ENCODE results near the gene COLQ.

COLQ gene

GRCh38 chr3:15438983-15439382, 82.5 kb downstream of the COLQ start:
- Histone ChIP-seq H3K27ac (ENCODE audit: low read depth, low read length) (no peak overlapping the region), H3K36me3 (ENCODE audit: control insufficient read depth in 5 of 5, insufficient read depth in 5 of 5, low read length in 5 of 5) (peaks cover 47 to 94% (median 81%) of the 10 kb centered on the region in 5 donors), H3K4me3 (ENCODE audit: low read depth in 1 of 5, low read length in 5 of 5) (no peak overlapping the region)

GRCh38 chr3:15436246-15436645, 85.3 kb downstream of the COLQ start:
- H3K27me3 ChIP-seq (ENCODE audit: control insufficient read depth in 5 of 5, insufficient read depth in 4 of 5, low read length in 5 of 5) = no peaks in the 10 kb centered on the region
- H3K9me3 ChIP-seq (ENCODE audit: control insufficient read depth in 5 of 5, low read length in 5 of 5) = no peaks in the 10 kb centered on the region
- H3K9ac ChIP-seq (ENCODE audit: low read length in 5 of 5) = no peak overlapping the region
- peaks cover 56 to 93% (median 83%) of the 10 kb centered on the region in 5 donors for H3K36me3 ChIP-seq (ENCODE audit: control insufficient read depth in 5 of 5, insufficient read depth in 5 of 5, low read length in 5 of 5)
- no peak overlapping the region for H3K4me3 ChIP-seq (ENCODE audit: low read depth in 1 of 5, low read length in 5 of 5)
- peaks cover 0 to 2% (median 0%) of the 10 kb centered on the region in 5 donors for H3K4me1 ChIP-seq (ENCODE audit: control insufficient read depth in 5 of 5, insufficient read depth in 5 of 5, low read length in 5 of 5)
- H3K27ac ChIP-seq (ENCODE audit: low read depth, low read length) = no peak overlapping the region

More at GRCh38 chr3:15438983-15439382, 82.5 kb downstream of the COLQ start:
- Histone ChIP-seq H3K27me3 (ENCODE audit: control insufficient read depth in 5 of 5, insufficient read depth in 4 of 5, low read length in 5 of 5) (no peaks in the 10 kb centered on the region), H3K9me3 (ENCODE audit: control insufficient read depth in 5 of 5, low read length in 5 of 5) (no peaks in the 10 kb centered on the region), H3K4me1 (ENCODE audit: control insufficient read depth in 5 of 5, insufficient read depth in 5 of 5, low read length in 5 of 5) (no peaks in the 10 kb centered on the region), H3K9ac (ENCODE audit: low read length in 5 of 5) (no peak overlapping the region)

- Histone ChIP-seq H3K9ac (ENCODE audit: low read length in 5 of 5) (no peak overlapping the region), H3K4me3 (ENCODE audit: low read depth in 1 of 5, low read length in 5 of 5) (no peak overlapping the region), H3K27me3 (ENCODE audit: control insufficient read depth in 5 of 5, insufficient read depth in 4 of 5, low read length in 5 of 5) (no peaks in the 10 kb centered on the region), H3K9me3 (ENCODE audit: control insufficient read depth in 5 of 5, low read length in 5 of 5) (no peaks in the 10 kb centered on the region), H3K4me1 (ENCODE audit: control insufficient read depth in 5 of 5, insufficient read depth in 5 of 5, low read length in 5 of 5) (peaks cover 0 to 7% (median 0%) of the 10 kb centered on the region in 5 donors), H3K27ac (ENCODE audit: low read depth, low read length) (no peak overlapping the region), H3K36me3 (ENCODE audit: control insufficient read depth in 5 of 5, insufficient read depth in 5 of 5, low read length in 5 of 5) (peaks cover 50 to 87% (median 72%) of the 10 kb centered on the region in 5 donors)
Measured at GRCh38 chr3:15434756-15435155, 86.8 kb downstream of the COLQ start.

- Histone ChIP-seq H3K9ac (ENCODE audit: low read length in 5 of 5) (no peak overlapping the region), H3K36me3 (ENCODE audit: control insufficient read depth in 5 of 5, insufficient read depth in 5 of 5, low read length in 5 of 5) (peaks cover 42 to 75% (median 65%) of the 10 kb centered on the region in 5 donors), H3K4me1 (ENCODE audit: control insufficient read depth in 5 of 5, insufficient read depth in 5 of 5, low read length in 5 of 5) (peaks cover 2 to 17% (median 10%) of the 10 kb centered on the region in 5 donors), H3K27ac (ENCODE audit: low read depth, low read length) (no peak overlapping the region), H3K4me3 (ENCODE audit: low read depth in 1 of 5, low read length in 5 of 5) (no peak overlapping the region), H3K27me3 (ENCODE audit: control insufficient read depth in 5 of 5, insufficient read depth in 4 of 5, low read length in 5 of 5) (no peaks in the 10 kb centered on the region), H3K9me3 (ENCODE audit: control insufficient read depth in 5 of 5, low read length in 5 of 5) (no peaks in the 10 kb centered on the region)
Measured at GRCh38 chr3:15433531-15433930, 88.0 kb downstream of the COLQ start.

GRCh38 chr3:15431256-15431837, 90.2 kb downstream of the COLQ start:
- Histone ChIP-seq H3K27me3 (ENCODE audit: control insufficient read depth in 5 of 5, insufficient read depth in 4 of 5, low read length in 5 of 5) (no peaks in the 10 kb centered on the region), H3K27ac (ENCODE audit: low read depth, low read length) (no peak overlapping the region), H3K9me3 (ENCODE audit: control insufficient read depth in 5 of 5, low read length in 5 of 5) (no peaks in the 10 kb centered on the region), H3K9ac (ENCODE audit: low read length in 5 of 5) (peak overlapping the region in 1 of 5 donors; percentile 13), H3K4me3 (ENCODE audit: low read depth in 1 of 5, low read length in 5 of 5) (no peak overlapping the region), H3K4me1 (ENCODE audit: control insufficient read depth in 5 of 5, insufficient read depth in 5 of 5, low read length in 5 of 5) (peaks cover 2 to 33% (median 26%) of the 10 kb centered on the region in 5 donors), H3K36me3 (ENCODE audit: control insufficient read depth in 5 of 5, insufficient read depth in 5 of 5, low read length in 5 of 5) (peaks cover 30 to 54% (median 49%) of the 10 kb centered on the region in 5 donors)

GRCh38 chr3:15430624-15431023, 90.9 kb downstream of the COLQ start:
- no peaks in the 10 kb centered on the region for H3K27me3 ChIP-seq (ENCODE audit: control insufficient read depth in 5 of 5, insufficient read depth in 4 of 5, low read length in 5 of 5)
- H3K36me3 ChIP-seq (ENCODE audit: control insufficient read depth in 5 of 5, insufficient read depth in 5 of 5, low read length in 5 of 5) = peaks cover 25 to 47% (median 41%) of the 10 kb centered on the region in 5 donors
- peak overlapping the region in 1 of 5 donors; percentile 20 for H3K9ac ChIP-seq (ENCODE audit: low read length in 5 of 5)
- no peak overlapping the region for H3K4me3 ChIP-seq (ENCODE audit: low read depth in 1 of 5, low read length in 5 of 5)
- peaks cover 2 to 37% (median 30%) of the 10 kb centered on the region in 5 donors for H3K4me1 ChIP-seq (ENCODE audit: control insufficient read depth in 5 of 5, insufficient read depth in 5 of 5, low read length in 5 of 5)
- no peak overlapping the region for H3K27ac ChIP-seq (ENCODE audit: low read depth, low read length)
- no peaks in the 10 kb centered on the region for H3K9me3 ChIP-seq (ENCODE audit: control insufficient read depth in 5 of 5, low read length in 5 of 5)

GRCh38 chr3:15429080-15429479, 92.4 kb downstream of the COLQ start:
- Histone ChIP-seq H3K9ac (ENCODE audit: low read length in 5 of 5) (peak overlapping the region in 2 of 5 donors; percentile 1 to 98), H3K9me3 (ENCODE audit: control insufficient read depth in 5 of 5, low read length in 5 of 5) (no peaks in the 10 kb centered on the region), H3K4me1 (ENCODE audit: control insufficient read depth in 5 of 5, insufficient read depth in 5 of 5, low read length in 5 of 5) (peaks cover 2 to 41% (median 30%) of the 10 kb centered on the region in 5 donors), H3K4me3 (ENCODE audit: low read depth in 1 of 5, low read length in 5 of 5) (peak overlapping the region; percentile 90 to 99 (median 98)), H3K36me3 (ENCODE audit: control insufficient read depth in 5 of 5, insufficient read depth in 5 of 5, low read length in 5 of 5) (peaks cover 12 to 34% (median 26%) of the 10 kb centered on the region in 5 donors), H3K27ac (ENCODE audit: low read depth, low read length) (no peak overlapping the region), H3K27me3 (ENCODE audit: control insufficient read depth in 5 of 5, insufficient read depth in 4 of 5, low read length in 5 of 5) (no peaks in the 10 kb centered on the region)

GRCh38 chr3:15428539-15428938, 93.0 kb downstream of the COLQ start:
- Histone ChIP-seq H3K4me3 (ENCODE audit: low read depth in 1 of 5, low read length in 5 of 5) (peak overlapping the region; percentile 90 to 99 (median 98)), H3K4me1 (ENCODE audit: control insufficient read depth in 5 of 5, insufficient read depth in 5 of 5, low read length in 5 of 5) (peaks cover 2 to 41% (median 30%) of the 10 kb centered on the region in 5 donors), H3K9me3 (ENCODE audit: control insufficient read depth in 5 of 5, low read length in 5 of 5) (no peaks in the 10 kb centered on the region), H3K27ac (ENCODE audit: low read depth, low read length) (peak overlapping the region; percentile 90), H3K36me3 (ENCODE audit: control insufficient read depth in 5 of 5, insufficient read depth in 5 of 5, low read length in 5 of 5) (peaks cover 7 to 33% (median 24%) of the 10 kb centered on the region in 5 donors), H3K9ac (ENCODE audit: low read length in 5 of 5) (peak overlapping the region; percentile 86 to 99 (median 98)), H3K27me3 (ENCODE audit: control insufficient read depth in 5 of 5, insufficient read depth in 4 of 5, low read length in 5 of 5) (no peaks in the 10 kb centered on the region)

- H3K9me3 ChIP-seq (ENCODE audit: control insufficient read depth in 5 of 5, low read length in 5 of 5) = no peaks in the 10 kb centered on the region
- H3K4me3 ChIP-seq (ENCODE audit: low read depth in 1 of 5, low read length in 5 of 5) = peak overlapping the region; percentile 90 to 99 (median 98)
- H3K27ac ChIP-seq (ENCODE audit: low read depth, low read length) = peak overlapping the region; percentile 90
- peak overlapping the region; percentile 86 to 99 (median 98) for H3K9ac ChIP-seq (ENCODE audit: low read length in 5 of 5)
- no peaks in the 10 kb centered on the region for H3K27me3 ChIP-seq (ENCODE audit: control insufficient read depth in 5 of 5, insufficient read depth in 4 of 5, low read length in 5 of 5)
- peaks cover 7 to 32% (median 19%) of the 10 kb centered on the region in 5 donors for H3K36me3 ChIP-seq (ENCODE audit: control insufficient read depth in 5 of 5, insufficient read depth in 5 of 5, low read length in 5 of 5)
- H3K4me1 ChIP-seq (ENCODE audit: control insufficient read depth in 5 of 5, insufficient read depth in 5 of 5, low read length in 5 of 5) = peaks cover 2 to 41% (median 30%) of the 10 kb centered on the region in 5 donors
Measured at GRCh38 chr3:15427981-15428380, 93.5 kb downstream of the COLQ start.

- H3K4me1 ChIP-seq (ENCODE audit: control insufficient read depth in 5 of 5, insufficient read depth in 5 of 5, low read length in 5 of 5) = peaks cover 2 to 41% (median 30%) of the 10 kb centered on the region in 5 donors
- no peaks in the 10 kb centered on the region for H3K9me3 ChIP-seq (ENCODE audit: control insufficient read depth in 5 of 5, low read length in 5 of 5)
- peak within 1 kb of the TSS; percentile 90 for H3K27ac ChIP-seq (ENCODE audit: low read depth, low read length)
- H3K27me3 ChIP-seq (ENCODE audit: control insufficient read depth in 5 of 5, insufficient read depth in 4 of 5, low read length in 5 of 5) = no peaks in the 10 kb centered on the region
- H3K36me3 ChIP-seq (ENCODE audit: control insufficient read depth in 5 of 5, insufficient read depth in 5 of 5, low read length in 5 of 5) = peaks cover 10 to 35% (median 19%) of the 10 kb centered on the region in 5 donors
- peak within 1 kb of the TSS; percentile 90 to 99 (median 98) for H3K4me3 ChIP-seq (ENCODE audit: low read depth in 1 of 5, low read length in 5 of 5)
- H3K9ac ChIP-seq (ENCODE audit: low read length in 5 of 5) = peak within 1 kb of the TSS; percentile 86 to 99 (median 98)
Measured at GRCh38 chr3:15427182-15427880, 94.2 kb downstream of the COLQ start, which contains the start of the genes EAF1 and METTL6. EAF1 (plus strand) TSS chr3:15427598; CDS start chr3:15427780, 182 bp downstream. METTL6 (minus strand) TSS chr3:15427544; CDS start chr3:15426511, 1,033 bp downstream.

Measured in subcutaneous abdominal adipose tissue (tissue), 5 donors.